Measurements from ENCODE around the gene PLCH2. TPM values are rescaled to one million over a fixed set of nuclear protein-coding genes. Genes with fewer than 3 reads are reported as not detected.

PLCH2 gene
- total and polyA plus RNA-seq, 2 of the 13 experiments (the other 11 are each of a cell fraction or from before 2014, with no cell fraction given) = 0.15 to 0.67 TPM

GRCh38 chr1:2547210-2548067, 71.3 kb downstream of the PLCH2 start (continued):
- TF ChIP-seq ZNF775 (CRISPR knock-in tag; IDR thresholded peaks at IDR 0.05; ENCODE audit: borderline replicate concordance) = no peak
- no peak for TF ChIP-seq ZNF292 (CRISPR knock-in tag; IDR thresholded peaks at IDR 0.05; ENCODE audit: borderline replicate concordance, low read depth)
- TF ChIP-seq, protein P1, sequence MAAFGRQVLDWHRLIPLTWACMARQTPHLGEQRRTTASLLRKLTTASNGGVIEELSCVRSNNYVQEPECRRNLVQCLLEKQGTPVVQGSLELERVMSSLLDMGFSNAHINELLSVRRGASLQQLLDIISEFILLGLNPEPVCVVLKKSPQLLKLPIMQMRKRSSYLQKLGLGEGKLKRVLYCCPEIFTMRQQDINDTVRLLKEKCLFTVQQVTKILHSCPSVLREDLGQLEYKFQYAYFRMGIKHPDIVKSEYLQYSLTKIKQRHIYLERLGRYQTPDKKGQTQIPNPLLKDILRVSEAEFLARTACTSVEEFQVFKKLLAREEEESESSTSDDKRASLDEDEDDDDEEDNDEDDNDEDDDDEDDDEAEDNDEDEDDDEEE (CRISPR knock-in tag; IDR thresholded peaks at IDR 0.05) = no peak
- TF ChIP-seq NFE2 (CRISPR knock-in tag; IDR thresholded peaks at IDR 0.05) = no peak
- TF ChIP-seq NR3C1 (CRISPR knock-in tag; IDR thresholded peaks at IDR 0.05) = no peak
- no peak for TF ChIP-seq SOX6 (IDR thresholded peaks at IDR 0.05)
- TF ChIP-seq SOX6 (CRISPR knock-in tag; IDR thresholded peaks at IDR 0.05) = no peak
- 0 out of 2 replicates have a peak, but pooled peaks have one; percentile 4 for TF ChIP-seq ZNF546 (CRISPR knock-in tag; conservative IDR thresholded peaks at IDR 0.05)
- no peak for TF ChIP-seq KDM3A (CRISPR knock-in tag; IDR thresholded peaks at IDR 0.05; ENCODE audit: low read depth)
- no peak for TF ChIP-seq ZSCAN21 (CRISPR knock-in tag; IDR thresholded peaks at IDR 0.05; ENCODE audit: borderline replicate concordance)
- no peak; the same call in 1 of the 2 replicates for TF ChIP-seq ZFY (CRISPR knock-in tag; IDR thresholded peaks at IDR 0.05)
- TF ChIP-seq MTF1 (CRISPR knock-in tag; IDR thresholded peaks at IDR 0.05) = no peak
- TF ChIP-seq, protein P2, sequence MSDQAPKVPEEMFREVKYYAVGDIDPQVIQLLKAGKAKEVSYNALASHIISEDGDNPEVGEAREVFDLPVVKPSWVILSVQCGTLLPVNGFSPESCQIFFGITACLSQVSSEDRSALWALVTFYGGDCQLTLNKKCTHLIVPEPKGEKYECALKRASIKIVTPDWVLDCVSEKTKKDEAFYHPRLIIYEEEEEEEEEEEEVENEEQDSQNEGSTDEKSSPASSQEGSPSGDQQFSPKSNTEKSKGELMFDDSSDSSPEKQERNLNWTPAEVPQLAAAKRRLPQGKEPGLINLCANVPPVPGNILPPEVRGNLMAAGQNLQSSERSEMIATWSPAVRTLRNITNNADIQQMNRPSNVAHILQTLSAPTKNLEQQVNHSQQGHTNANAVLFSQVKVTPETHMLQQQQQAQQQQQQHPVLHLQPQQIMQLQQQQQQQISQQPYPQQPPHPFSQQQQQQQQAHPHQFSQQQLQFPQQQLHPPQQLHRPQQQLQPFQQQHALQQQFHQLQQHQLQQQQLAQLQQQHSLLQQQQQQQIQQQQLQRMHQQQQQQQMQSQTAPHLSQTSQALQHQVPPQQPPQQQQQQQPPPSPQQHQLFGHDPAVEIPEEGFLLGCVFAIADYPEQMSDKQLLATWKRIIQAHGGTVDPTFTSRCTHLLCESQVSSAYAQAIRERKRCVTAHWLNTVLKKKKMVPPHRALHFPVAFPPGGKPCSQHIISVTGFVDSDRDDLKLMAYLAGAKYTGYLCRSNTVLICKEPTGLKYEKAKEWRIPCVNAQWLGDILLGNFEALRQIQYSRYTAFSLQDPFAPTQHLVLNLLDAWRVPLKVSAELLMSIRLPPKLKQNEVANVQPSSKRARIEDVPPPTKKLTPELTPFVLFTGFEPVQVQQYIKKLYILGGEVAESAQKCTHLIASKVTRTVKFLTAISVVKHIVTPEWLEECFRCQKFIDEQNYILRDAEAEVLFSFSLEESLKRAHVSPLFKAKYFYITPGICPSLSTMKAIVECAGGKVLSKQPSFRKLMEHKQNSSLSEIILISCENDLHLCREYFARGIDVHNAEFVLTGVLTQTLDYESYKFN (CRISPR knock-in tag; conservative IDR thresholded peaks at IDR 0.05) = peak; percentile 47; the same call in 1 of the 2 replicates
- TF ChIP-seq RNF219 (CRISPR knock-in tag; IDR thresholded peaks at IDR 0.05) = no peak
- TF ChIP-seq, protein P3, sequence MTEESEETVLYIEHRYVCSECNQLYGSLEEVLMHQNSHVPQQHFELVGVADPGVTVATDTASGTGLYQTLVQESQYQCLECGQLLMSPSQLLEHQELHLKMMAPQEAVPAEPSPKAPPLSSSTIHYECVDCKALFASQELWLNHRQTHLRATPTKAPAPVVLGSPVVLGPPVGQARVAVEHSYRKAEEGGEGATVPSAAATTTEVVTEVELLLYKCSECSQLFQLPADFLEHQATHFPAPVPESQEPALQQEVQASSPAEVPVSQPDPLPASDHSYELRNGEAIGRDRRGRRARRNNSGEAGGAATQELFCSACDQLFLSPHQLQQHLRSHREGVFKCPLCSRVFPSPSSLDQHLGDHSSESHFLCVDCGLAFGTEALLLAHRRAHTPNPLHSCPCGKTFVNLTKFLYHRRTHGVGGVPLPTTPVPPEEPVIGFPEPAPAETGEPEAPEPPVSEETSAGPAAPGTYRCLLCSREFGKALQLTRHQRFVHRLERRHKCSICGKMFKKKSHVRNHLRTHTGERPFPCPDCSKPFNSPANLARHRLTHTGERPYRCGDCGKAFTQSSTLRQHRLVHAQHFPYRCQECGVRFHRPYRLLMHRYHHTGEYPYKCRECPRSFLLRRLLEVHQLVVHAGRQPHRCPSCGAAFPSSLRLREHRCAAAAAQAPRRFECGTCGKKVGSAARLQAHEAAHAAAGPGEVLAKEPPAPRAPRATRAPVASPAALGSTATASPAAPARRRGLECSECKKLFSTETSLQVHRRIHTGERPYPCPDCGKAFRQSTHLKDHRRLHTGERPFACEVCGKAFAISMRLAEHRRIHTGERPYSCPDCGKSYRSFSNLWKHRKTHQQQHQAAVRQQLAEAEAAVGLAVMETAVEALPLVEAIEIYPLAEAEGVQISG (CRISPR knock-in tag; IDR thresholded peaks at IDR 0.05) = no peak

Measured in HepG2 (cell line).